K562 (cell line): Measurements from ENCODE around the gene HOATZ. TPM values are rescaled to one million over a fixed set of nuclear protein-coding genes. Genes with fewer than 3 reads are reported as not detected.

Experiments
- ATAC-seq: fragments of 200-7000 bp; cut with Tn5 transposase; 3 replicates; pipeline ENCODE4 v1.9.1; 2020; ENCODE audit warnings: moderate library complexity
- BruUV-seq: library from RNA; stranded (reverse); fragments of 400-500 nt; replicated peaks from 2 replicates; lab custom pipeline; 2021; lab: Mats Ljungman, UMichigan
- CTCF ChIA-PET: fragments of 300-600 bp; formaldehyde crosslinking; extraction: SDS; loops from one replicate; lab custom pipeline; 2021; ENCODE audit warnings: low intra/inter-chr PET ratio; lab: Yijun Ruan, JAX
- POLR2A ChIA-PET: fragments of 300-600, 350-650 bp; sonication (Branson Sonifier 250); formaldehyde crosslinking; extraction: SDS; loops from one replicate; lab custom pipeline; 2021; ENCODE audit warnings: antibody characterized with exemption, inconsistent platforms; lab: Yijun Ruan, JAX
- DNase-seq, 4 experiments: peaks; one replicate each; pipeline versions ENCODE4 v3.0.0 to v3.0.0-alpha.2; 2011 to 2018; ENCODE audit warnings: low spot score in 3 of 4, mixed read lengths in 3 of 4; ENCODE audit errors: extremely low read depth in 1 of 4
- FAIRE-seq: peaks from 2 replicates; lab custom pipeline; 2011; peaks lifted over from hg19 to GRCh38; lab: Jason Lieb, UNC
- H2AFZ ChIP-seq: 2 replicates; pipeline ENCODE4 v1.6.0; 2011; ENCODE audit warnings: low read depth, low read length, control low read depth, inconsistent platforms
- H3K27ac ChIP-seq: fragments of 200-600 bp; 3 replicates; pipeline ENCODE4 v1.8.0; 2011; ENCODE audit warnings: low read depth, mild to moderate bottlenecking, control low read depth, inconsistent platforms, low read length, moderate library complexity, mixed read lengths; ENCODE audit errors: extremely low read depth
- H3K27me3 ChIP-seq, 2 experiments: fragments of 300-600 bp in 1 of 2; 2 replicates in 1 of 2; 3 replicates in 1 of 2; pipeline versions ENCODE4 v1.6.0 to v1.8.0; 2011; ENCODE audit warnings: inconsistent platforms in 2 of 2, low read length in 2 of 2, mild to moderate bottlenecking in 1 of 2, mixed read lengths in 1 of 2, moderate library complexity in 1 of 2; ENCODE audit not compliant: control insufficient read depth in 2 of 2, insufficient read depth in 2 of 2
- H3K36me3 ChIP-seq: fragments of 300-600 bp; 3 replicates; pipeline ENCODE4 v1.8.0; 2011; ENCODE audit warnings: mild to moderate bottlenecking, low read length, inconsistent platforms; ENCODE audit not compliant: control insufficient read depth, insufficient read depth
- H3K4me1 ChIP-seq, 2 experiments: fragments of 200-600 bp in 1 of 2; replicated peaks in 1 of 2; 2 replicates in 1 of 2; 3 replicates in 1 of 2; pipeline versions ENCODE4 v1.5.1 to v1.8.0; 2011; ENCODE audit warnings: inconsistent platforms in 2 of 2, low read length in 2 of 2, mild to moderate bottlenecking in 1 of 2, mixed read lengths in 1 of 2, moderate library complexity in 1 of 2; ENCODE audit not compliant: control insufficient read depth in 2 of 2, insufficient read depth in 2 of 2
- H3K4me2 ChIP-seq: 2 replicates; pipeline ENCODE4 v1.6.1; 2011; ENCODE audit warnings: low read length, control low read depth, inconsistent platforms, mixed read lengths; ENCODE audit not compliant: insufficient read depth
- H3K4me3 ChIP-seq: fragments of 200-600 bp; sonication (generic), shearing (Covaris generic); 2 replicates; pipeline ENCODE4 v1.5.1; 2016; ENCODE audit warnings: control low read depth, inconsistent platforms
- H3K79me2 ChIP-seq: fragments of 200-600 bp; 3 replicates; pipeline ENCODE4 v1.8.0; 2011; ENCODE audit warnings: low read length, inconsistent platforms; ENCODE audit not compliant: control insufficient read depth, insufficient read depth
- H3K9ac ChIP-seq, 2 experiments: 2 replicates each; pipeline versions ENCODE4 v1.6.0 to v1.6.1; 2011; ENCODE audit warnings: low read depth in 2 of 2, low read length in 2 of 2, control low read depth in 1 of 2, inconsistent platforms in 1 of 2, mild to moderate bottlenecking in 1 of 2, mixed read lengths in 1 of 2; ENCODE audit not compliant: insufficient read depth in 1 of 2
- H3K9me1 ChIP-seq: one replicate; pipeline ENCODE4 v1.6.0; 2011; ENCODE audit warnings: inconsistent platforms, mild to moderate bottlenecking, low read length, moderate library complexity; ENCODE audit not compliant: control insufficient read depth, insufficient read depth
- H3K9me3 ChIP-seq: replicated peaks from 2 replicates; pipeline ENCODE4 v1.5.1; 2011; ENCODE audit warnings: low read depth, low read length, inconsistent platforms; ENCODE audit not compliant: control insufficient read depth, insufficient read depth
- H4K20me1 ChIP-seq: replicated peaks from 2 replicates; pipeline ENCODE4 v1.6.1; 2011; ENCODE audit warnings: low read length, inconsistent platforms, mixed read lengths; ENCODE audit not compliant: control insufficient read depth, insufficient read depth
- CCNT2 ChIP-seq: IDR thresholded peaks from 2 replicates; pipeline ENCODE4 v1.6.1; 2011; ENCODE audit warnings: borderline replicate concordance, low read depth, mild to moderate bottlenecking, moderate library complexity, mixed read lengths, low read length; ENCODE audit not compliant: insufficient read length; ENCODE audit errors: extremely low read depth
- CXXC5 ChIP-seq: fragments of 250-450 bp; sonication (Bioruptor Pico); IDR thresholded peaks from 2 replicates; pipeline ENCODE4 v1.8.0; 2022; ENCODE audit warnings: inconsistent platforms, mild to moderate bottlenecking, moderate library complexity
- DPF2 ChIP-seq: fragments of 450-650 bp; IDR thresholded peaks from 2 replicates; pipeline ENCODE4 v1.6.1; 2016
- FOS ChIP-seq: IDR thresholded peaks from 3 replicates; pipeline ENCODE4 v1.6.1; 2011; ENCODE audit not compliant: insufficient read length; ENCODE audit errors: extremely low read depth
- ILK ChIP-seq: fragments of 450-650 bp; IDR thresholded peaks from 2 replicates; pipeline ENCODE4 v1.6.1; 2016; ENCODE audit warnings: missing genetic modification characterization, low read depth, mild to moderate bottlenecking, missing compliant biosample characterization, moderate library complexity, borderline replicate concordance
- MIER1 ChIP-seq: fragments of 450-650 bp; IDR thresholded peaks from 2 replicates; pipeline ENCODE4 v1.6.1; 2016; ENCODE audit warnings: antibody characterized with exemption, mild to moderate bottlenecking, low read depth
- NR1H2 ChIP-seq: sonication (generic); formaldehyde crosslinking; IDR thresholded peaks from 2 replicates; pipeline ENCODE4 v1.4.0; 2020; ENCODE audit warnings: mild to moderate bottlenecking, missing genetic modification reagents
- PHF20 ChIP-seq: fragments of 450-650 bp; IDR thresholded peaks from 2 replicates; pipeline ENCODE4 v1.6.1; 2018; ENCODE audit not compliant: partially characterized antibody
- RAD51 ChIP-seq: fragments of 450-650 bp; IDR thresholded peaks from 2 replicates; pipeline ENCODE4 v1.7.1; 2016; ENCODE audit warnings: low read depth, mild to moderate bottlenecking, borderline replicate concordance
- SAFB ChIP-seq: fragments of 200-400 bp; formaldehyde crosslinking; IDR thresholded peaks from 2 replicates; pipeline ENCODE4 v1.6.1; 2017; ENCODE audit warnings: low read depth, low read length, borderline replicate concordance
- SRSF7 ChIP-seq: fragments of 200-400 bp; formaldehyde crosslinking; optimal IDR thresholded peaks from 2 replicates; pipeline ENCODE3; 2017; ENCODE audit warnings: mild to moderate bottlenecking, low read depth, low read length
- TAF15 ChIP-seq: fragments of 200-400 bp; formaldehyde crosslinking; IDR thresholded peaks from 2 replicates; pipeline ENCODE4 v1.6.1; 2017; ENCODE audit warnings: mild to moderate bottlenecking, low read depth, low read length, moderate library complexity
- USF2 ChIP-seq: sonication (generic); formaldehyde crosslinking; IDR thresholded peaks from 2 replicates; pipeline ENCODE4 v1.5.0; 2020; ENCODE audit warnings: missing genetic modification reagents
- YY1 ChIP-seq, 3 experiments: IDR thresholded peaks; 2 replicates each; pipeline ENCODE4 v1.6.1; 2011; ENCODE audit warnings: low read length in 2 of 3, mild to moderate bottlenecking in 2 of 3, moderate library complexity in 2 of 3, borderline replicate concordance in 1 of 3, control low read depth in 1 of 3, low read depth in 1 of 3; ENCODE audit not compliant: insufficient read depth in 3 of 3, insufficient replicate concordance in 2 of 3, control insufficient read depth in 1 of 3, insufficient read length in 1 of 3; ENCODE audit errors: extremely low read depth in 1 of 3
- ZNF239 ChIP-seq: fragments of 250-450 bp; sonication (Bioruptor Pico); IDR thresholded peaks from 2 replicates; pipeline ENCODE4 v1.4.0; 2020; ENCODE audit warnings: mild to moderate bottlenecking
- ZNF274 ChIP-seq: IDR thresholded peaks from 2 replicates; pipeline ENCODE4 v1.6.1; 2011; ENCODE audit warnings: low read depth, mild to moderate bottlenecking, low read length, moderate library complexity, borderline replicate concordance
- ZNF3 ChIP-seq: fragments of 250-450 bp; sonication (Bioruptor Pico); IDR thresholded peaks from 2 replicates; pipeline ENCODE4 v1.5.0; 2021; ENCODE audit warnings: mild to moderate bottlenecking, moderate library complexity
- ZNF507 ChIP-seq: conservative IDR thresholded peaks from 2 replicates; pipeline ENCODE4 v1.6.1; 2017; ENCODE audit warnings: missing genetic modification characterization, missing compliant biosample characterization
- ZNF707 ChIP-seq: fragments of 250-450 bp; sonication (Bioruptor Pico); conservative IDR thresholded peaks from 2 replicates; pipeline ENCODE4 v1.8.0; 2022; ENCODE audit warnings: inconsistent platforms, mild to moderate bottlenecking, moderate library complexity
- WGBS: fragments of 100-300 bp; shearing (Covaris generic); methylation state at CpG from one replicate; pipeline ENCODE4 v1.1.6; 2016; ENCODE audit warnings: low coverage, mixed read lengths; ENCODE audit not compliant: insufficient coverage; ENCODE audit errors: missing lambda C conversion rate; 5-methylcytosine and 5-hydroxymethylcytosine counted together
- in situ Hi-C: fragments of 300-500 bp; cut with MboI; formaldehyde crosslinking; loops from 4 replicates; pipeline ENCODE4 v1.15.0; 2018; ENCODE audit warnings: inconsistent platforms, mixed read lengths
- intact Hi-C: fragments of 100-400 bp; cut with micrococcal nuclease; formaldehyde crosslinking; loops from 2 replicates; pipeline ENCODE4 v1.14.2; 2022
- polyA plus RNA-seq, 8 experiments: library from polyadenylated mRNA; depleted of rRNA in 4 of 8; stranded (reverse) in 5 of 8; unstranded in 3 of 8; fragments of >200 nt; fragmentation: Nextera tagmentation in 2 of 8; fragmentation: Illumina TruSeq in 1 of 8; extraction: Ambion mirVana in 2 of 8; extraction: Trizol in 1 of 8; gene quantifications; 2 replicates each; pipeline versions ENCODE4 v1.2.1 to v1.2.3, GENCODE V29; 2011 to 2014; ENCODE audit warnings: inconsistent platforms in 1 of 8, missing spikeins in 1 of 8
- total RNA-seq, 7 experiments: library from RNA; depleted of rRNA in 6 of 7; stranded (reverse); fragments of >200 nt in 6 of 7; fragmentation: Illumina TruSeq in 2 of 7; extraction: Trizol in 2 of 7; gene quantifications; 2 replicates each; pipeline versions ENCODE4 v1.2.1 to v1.2.3, GENCODE V29; 2011 to 2021; ENCODE audit warnings: low replicate concordance in 1 of 7

HOATZ gene
- total and polyA plus RNA-seq, 9 of the 15 experiments (the other 6 are each of a cell fraction or from before 2014, with no cell fraction given) = not detected

DNA sequence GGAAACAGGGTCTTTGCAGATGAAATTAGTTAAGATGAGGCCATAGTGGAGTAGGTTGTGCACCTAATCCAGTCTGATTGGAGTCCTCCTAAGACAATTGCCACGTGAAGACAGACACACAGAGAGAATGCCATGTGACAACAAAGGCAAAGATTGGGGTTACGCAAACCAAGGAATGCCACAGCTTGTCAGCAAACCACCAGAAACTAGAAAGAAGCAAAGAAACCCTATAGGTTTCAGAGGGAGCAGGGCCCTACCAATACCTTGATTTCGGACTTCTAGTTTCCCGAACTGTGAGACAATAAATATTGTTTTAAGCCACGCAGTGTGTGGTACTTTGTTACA, 17.8 kb downstream of the HOATZ start:
- H3K9me1 ChIP-seq = no peaks in the 10 kb centered on the region
- POLR2A ChIA-PET = interaction anchor here (1.1 kb wide), 1 partner anchor 10 kb away, joined by 4 read pairs; no protein-coding TSS in a partner anchor
- intact Hi-C loops = no loop called here
- no peaks in the 10 kb centered on the region for H3K9me3 ChIP-seq
- TF ChIP-seq PHF20 (no peak), ZNF239 (no peak), FOS (no peak), ZNF3 (CRISPR knock-in tag) (no peak), ZNF507 (tag) (no peak), TAF15 (no peak), CCNT2 (no peak), SAFB (no peak), CXXC5 (CRISPR knock-in tag) (no peak), ZNF274 (no peak), ILK (tag) (no peak), RAD51 (no peak), USF2 (CRISPR knock-in tag) (no peak), SRSF7 (no peak), ZNF707 (no peak), NR1H2 (CRISPR knock-in tag) (no peak), DPF2 (no peak), YY1 (IDR thresholded peaks at IDR 0.05; ENCODE audit: borderline replicate concordance in 1 of 3, control insufficient read depth in 1 of 3, extremely low read depth in 1 of 3, insufficient read depth in 3 of 3, insufficient read length in 1 of 3, insufficient replicate concordance in 2 of 3, low read depth in 1 of 3, low read length in 2 of 3) (no peak), MIER1 (no peak)
- 1% methylated on average over 5 of the region's 5 CpGs for WGBS
- in situ Hi-C loops = no loop called here
- H3K36me3 ChIP-seq = no peaks in the 10 kb centered on the region
- H3K9ac ChIP-seq = no peak overlapping the region
- no peak overlapping the region for H3K27ac ChIP-seq
- ATAC-seq (no peak), FAIRE-seq (no peak), DNase-seq (no peak)
- no peak overlapping the region for H3K4me3 ChIP-seq
- H3K4me1 ChIP-seq = no peaks in the 10 kb centered on the region
- no peaks in the 10 kb centered on the region for H3K79me2 ChIP-seq
- H3K27me3 ChIP-seq = peaks cover 6 to 12% of the 10 kb centered on the region in 2 experiments; a peak in 3 of 5 replicates
- no peak overlapping the region for H2AFZ ChIP-seq
- H4K20me1 ChIP-seq = no peaks in the 10 kb centered on the region
- no peak overlapping the region for H3K4me2 ChIP-seq
- CTCF ChIA-PET = no interaction called here
- no TSS peak for BruUV-seq
